HEK293 (cell line): ENCODE data around the gene SIGMAR1.

ENCODE experiments used
- CTCF ChIP-seq: fragments of 450-650 bp; formaldehyde crosslinking; IDR thresholded peaks from 2 replicates; pipeline ENCODE4 v1.5.1; 2016; ENCODE audit warnings: missing biosample characterization, missing genetic modification characterization
- MEIS1 ChIP-seq: sonication (generic); formaldehyde crosslinking; IDR thresholded peaks from 2 replicates; pipeline ENCODE4 v1.8.1; 2022; ENCODE audit warnings: missing genetic modification reagents, mild to moderate bottlenecking, borderline replicate concordance
- PRDM10 ChIP-seq: fragments of 450-650 bp; formaldehyde crosslinking; IDR thresholded peaks from 2 replicates; pipeline ENCODE4 v1.5.1; 2016; ENCODE audit warnings: missing biosample characterization, missing genetic modification characterization
- PRDM6 ChIP-seq: fragments of 450-650 bp; formaldehyde crosslinking; IDR thresholded peaks from 2 replicates; pipeline ENCODE4 v1.5.1; 2017; ENCODE audit warnings: missing biosample characterization, missing genetic modification characterization
- RBAK ChIP-seq: fragments of 450-650 bp; formaldehyde crosslinking; IDR thresholded peaks from 2 replicates; pipeline ENCODE4 v1.5.1; 2016; ENCODE audit warnings: missing biosample characterization, missing genetic modification characterization
- YY1 ChIP-seq: fragments of 450-650 bp; formaldehyde crosslinking; IDR thresholded peaks from 2 replicates; pipeline ENCODE4 v1.5.1; 2018; ENCODE audit warnings: missing biosample characterization, missing genetic modification characterization
- ZBTB7A ChIP-seq: fragments of 450-650 bp; formaldehyde crosslinking; IDR thresholded peaks from 2 replicates; pipeline ENCODE4 v1.5.1; 2016; ENCODE audit warnings: low read depth, missing biosample characterization, missing genetic modification characterization
- ZFP37 ChIP-seq: fragments of 450-650 bp; formaldehyde crosslinking; IDR thresholded peaks from 2 replicates; pipeline ENCODE4 v1.5.1; 2016; ENCODE audit warnings: missing biosample characterization, missing genetic modification characterization
- ZNF140 ChIP-seq: fragments of 450-650 bp; formaldehyde crosslinking; IDR thresholded peaks from 2 replicates; pipeline ENCODE4 v1.5.1; 2016; ENCODE audit warnings: missing biosample characterization, missing genetic modification characterization
- ZNF175 ChIP-seq: fragments of 450-650 bp; formaldehyde crosslinking; IDR thresholded peaks from 2 replicates; pipeline ENCODE4 v1.5.1; 2016; ENCODE audit warnings: missing biosample characterization, missing genetic modification characterization
- ZNF266 ChIP-seq: fragments of 450-650 bp; formaldehyde crosslinking; IDR thresholded peaks from 2 replicates; pipeline ENCODE4 v1.5.1; 2016; ENCODE audit warnings: missing biosample characterization, missing genetic modification characterization, low read depth
- ZNF561 ChIP-seq: fragments of 450-650 bp; IDR thresholded peaks from 2 replicates; pipeline ENCODE4 v1.5.1; 2018; ENCODE audit warnings: missing biosample characterization, missing genetic modification characterization, borderline replicate concordance
- ZNF670 ChIP-seq: fragments of 450-650 bp; formaldehyde crosslinking; IDR thresholded peaks from 2 replicates; pipeline ENCODE4 v1.5.1; 2016; ENCODE audit warnings: missing biosample characterization, missing genetic modification characterization, low read depth

GRCh38 chr9:34601937-34602573, 35.5 kb downstream of the SIGMAR1 start:
- TF ChIP-seq PRDM6 (tag by site-specific recombination) (no peak), YY1 (tag by site-specific recombination) (no peak), RBAK (tag by site-specific recombination) (no peak), ZNF140 (tag by site-specific recombination) (no peak), ZNF561 (no peak), MEIS1 (CRISPR knock-in tag) (no peak), CTCF (tag by site-specific recombination) (no peak), ZNF175 (tag by site-specific recombination) (no peak), ZFP37 (tag by site-specific recombination) (no peak), ZBTB7A (tag by site-specific recombination) (no peak), PRDM10 (tag by site-specific recombination) (no peak), ZNF670 (tag by site-specific recombination) (no peak), ZNF266 (tag by site-specific recombination) (no peak)
